Liver (tissue), 3 donors: ENCODE measurements around the gene EFCAB11.

Experiments
- FOXA2 ChIP-seq: IDR thresholded peaks from 2 replicates; pipeline ENCODE4 v1.6.1; 2016; ENCODE audit warnings: antibody characterized with exemption
- RXRA ChIP-seq, 2 donors: IDR thresholded peaks; 2 replicates each; pipeline ENCODE4 v1.6.1; 2017 to 2018; ENCODE audit warnings: antibody characterized with exemption in 2 of 2, mild to moderate bottlenecking in 1 of 2
- SP1 ChIP-seq: IDR thresholded peaks from 2 replicates; pipeline ENCODE4 v1.6.1; 2018; ENCODE audit warnings: antibody characterized with exemption, mild to moderate bottlenecking
- TAF1 ChIP-seq: conservative IDR thresholded peaks from 2 replicates; pipeline ENCODE4 v1.6.1; 2016; ENCODE audit warnings: antibody characterized with exemption, mild to moderate bottlenecking
- TF ChIP-seq, protein P1 (sequence below): fragments of 150-350 bp; IDR thresholded peaks from 2 replicates; pipeline ENCODE4 v1.5.1; 2017; ENCODE audit warnings: improper control_type of control experiment, low read depth, low read length; ENCODE audit not compliant: missing input control
- donor health status: healthy.
- donor health status: healthy.

DNA sequence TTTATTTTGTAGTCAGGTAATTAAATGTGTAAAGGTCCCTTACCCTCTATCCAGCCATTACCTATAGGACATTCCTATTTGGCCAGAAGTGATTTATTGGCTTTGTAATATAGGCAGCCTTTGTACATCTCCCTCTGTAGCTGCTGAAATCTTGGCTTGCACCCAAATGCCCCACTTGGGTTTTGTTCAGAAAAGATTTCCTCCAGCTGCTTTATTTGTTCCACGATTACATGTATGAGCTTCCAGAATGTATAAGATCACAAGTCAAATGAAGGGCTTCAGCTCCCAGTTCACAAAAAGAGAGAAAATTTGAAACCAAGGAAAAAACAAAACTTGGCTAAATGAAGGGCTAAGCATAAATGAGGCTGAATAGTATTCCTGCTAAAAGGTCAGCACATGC is 103.4 kb downstream of the EFCAB11 start:
- TF ChIP-seq, protein P1, sequence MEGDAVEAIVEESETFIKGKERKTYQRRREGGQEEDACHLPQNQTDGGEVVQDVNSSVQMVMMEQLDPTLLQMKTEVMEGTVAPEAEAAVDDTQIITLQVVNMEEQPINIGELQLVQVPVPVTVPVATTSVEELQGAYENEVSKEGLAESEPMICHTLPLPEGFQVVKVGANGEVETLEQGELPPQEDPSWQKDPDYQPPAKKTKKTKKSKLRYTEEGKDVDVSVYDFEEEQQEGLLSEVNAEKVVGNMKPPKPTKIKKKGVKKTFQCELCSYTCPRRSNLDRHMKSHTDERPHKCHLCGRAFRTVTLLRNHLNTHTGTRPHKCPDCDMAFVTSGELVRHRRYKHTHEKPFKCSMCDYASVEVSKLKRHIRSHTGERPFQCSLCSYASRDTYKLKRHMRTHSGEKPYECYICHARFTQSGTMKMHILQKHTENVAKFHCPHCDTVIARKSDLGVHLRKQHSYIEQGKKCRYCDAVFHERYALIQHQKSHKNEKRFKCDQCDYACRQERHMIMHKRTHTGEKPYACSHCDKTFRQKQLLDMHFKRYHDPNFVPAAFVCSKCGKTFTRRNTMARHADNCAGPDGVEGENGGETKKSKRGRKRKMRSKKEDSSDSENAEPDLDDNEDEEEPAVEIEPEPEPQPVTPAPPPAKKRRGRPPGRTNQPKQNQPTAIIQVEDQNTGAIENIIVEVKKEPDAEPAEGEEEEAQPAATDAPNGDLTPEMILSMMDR: no peak
- TF ChIP-seq RXRA (IDR thresholded peaks at IDR 0.05) (no peak), SP1 (no peak), TAF1 (no peak), FOXA2 (no peak)
